Measurements from ENCODE around the gene SYT12. TPM values are rescaled to one million over a fixed set of nuclear protein-coding genes. Genes with fewer than 3 reads are reported as not detected.

The SYT12 gene
- total and polyA plus RNA-seq, 3 experiments from 2014 or later, result not detected

- CTCF ChIA-PET, result no interaction called here
- H3K27ac Mint-ChIP-seq, result no peak overlapping the region
- no peaks in the 10 kb centered on the region for H3K4me1 ChIP-seq (ENCODE audit: insufficient read depth, low read length)
- H3K27ac ChIP-seq (ENCODE audit: low read depth, low read length), result no peak overlapping the region
- peaks cover 0 to 1% (median 0%) of the 10 kb centered on the region in 5 donors for H3K9me3 Mint-ChIP-seq
- H3K9me3 ChIP-seq (ENCODE audit: low read length), result no peaks in the 10 kb centered on the region
- POLR2A ChIA-PET, result no interaction called here
- no peaks in the 10 kb centered on the region for H3K27me3 ChIP-seq (ENCODE audit: insufficient read depth, low read length, poor library complexity, severe bottlenecking)
- no peak for DNase-seq
- no peak overlapping the region for H3K4me3 Mint-ChIP-seq
- peaks cover 22 to 30% of the 10 kb centered on the region in 2 donors for H3K27me3 Mint-ChIP-seq
- H3K4me1 Mint-ChIP-seq, result no peaks in the 10 kb centered on the region
- H3K36me3 Mint-ChIP-seq, result no peaks in the 10 kb centered on the region
- H3K4me3 ChIP-seq (ENCODE audit: low read length), result no peak overlapping the region
- H3K36me3 ChIP-seq (ENCODE audit: insufficient read depth, low read length), result no peaks in the 10 kb centered on the region
Observed at GRCh38 chr11:67040147-67040546, 17.2 kb downstream of the SYT12 start.

- no peaks in the 10 kb centered on the region for H3K36me3 Mint-ChIP-seq
- POLR2A ChIA-PET, result no interaction called here
- peaks cover 20 to 26% of the 10 kb centered on the region in 2 donors for H3K27me3 Mint-ChIP-seq
Observed at GRCh38 chr11:67041602-67042001, 18.7 kb downstream of the SYT12 start.

GRCh38 chr11:67043572-67044349, 20.8 kb downstream of the SYT12 start:
- ChIA-PET POLR2A (no interaction called here), CTCF (no interaction called here)
- peaks cover 0 to 1% (median 0%) of the 10 kb centered on the region in 5 donors for H3K9me3 Mint-ChIP-seq
- no peaks in the 10 kb centered on the region for H3K27me3 ChIP-seq (ENCODE audit: insufficient read depth, low read length, poor library complexity, severe bottlenecking)
- H3K36me3 ChIP-seq (ENCODE audit: insufficient read depth, low read length), result no peaks in the 10 kb centered on the region
- no peak overlapping the region for H3K4me3 ChIP-seq (ENCODE audit: low read length)
- peaks cover 20 to 22% of the 10 kb centered on the region in 2 donors for H3K27me3 Mint-ChIP-seq
- H3K36me3 Mint-ChIP-seq, result no peaks in the 10 kb centered on the region
- H3K27ac ChIP-seq (ENCODE audit: low read depth, low read length), result no peak overlapping the region
- no peaks in the 10 kb centered on the region for H3K4me1 ChIP-seq (ENCODE audit: insufficient read depth, low read length)
- H3K27ac Mint-ChIP-seq, result peak overlapping the region in 1 of 8 donors; percentile 35
- DNase-seq, result no peak
- no peaks in the 10 kb centered on the region for H3K9me3 ChIP-seq (ENCODE audit: low read length)
- H3K4me1 Mint-ChIP-seq, result peaks cover 0 to 3% (median 0%) of the 10 kb centered on the region in 3 donors
- peak overlapping the region in 1 of 7 donors; percentile 15 for H3K4me3 Mint-ChIP-seq

More at GRCh38 chr11:67041602-67042001, 18.7 kb downstream of the SYT12 start:
- H3K4me1 ChIP-seq (ENCODE audit: insufficient read depth, low read length), result no peaks in the 10 kb centered on the region
- H3K9me3 ChIP-seq (ENCODE audit: low read length), result no peaks in the 10 kb centered on the region
- Mint-ChIP-seq H3K27ac (peak overlapping the region in 1 of 8 donors; percentile 84), H3K4me1 (peaks cover 0 to 1% (median 0%) of the 10 kb centered on the region in 3 donors), H3K4me3 (no peak overlapping the region), H3K9me3 (peaks cover 0 to 1% (median 0%) of the 10 kb centered on the region in 5 donors)
- CTCF ChIA-PET, result no interaction called here
- no peaks in the 10 kb centered on the region for H3K27me3 ChIP-seq (ENCODE audit: insufficient read depth, low read length, poor library complexity, severe bottlenecking)
- H3K36me3 ChIP-seq (ENCODE audit: insufficient read depth, low read length), result no peaks in the 10 kb centered on the region
- no peak for DNase-seq
- no peak overlapping the region for H3K4me3 ChIP-seq (ENCODE audit: low read length)
- H3K27ac ChIP-seq (ENCODE audit: low read depth, low read length), result no peak overlapping the region

- H3K9me3 Mint-ChIP-seq, result peaks cover 0 to 1% (median 0%) of the 10 kb centered on the region in 5 donors
- H3K36me3 Mint-ChIP-seq, result no peaks in the 10 kb centered on the region
- Histone ChIP-seq H3K9me3 (ENCODE audit: low read length) (no peaks in the 10 kb centered on the region), H3K27me3 (ENCODE audit: insufficient read depth, low read length, poor library complexity, severe bottlenecking) (no peaks in the 10 kb centered on the region), H3K27ac (ENCODE audit: low read depth, low read length) (no peak overlapping the region), H3K4me1 (ENCODE audit: insufficient read depth, low read length) (no peaks in the 10 kb centered on the region), H3K4me3 (ENCODE audit: low read length) (no peak overlapping the region), H3K36me3 (ENCODE audit: insufficient read depth, low read length) (no peaks in the 10 kb centered on the region)
- no peak for DNase-seq
- peaks cover 20 to 22% of the 10 kb centered on the region in 2 donors for H3K27me3 Mint-ChIP-seq
- CTCF ChIA-PET, result no interaction called here
- H3K4me1 Mint-ChIP-seq, result peaks cover 0 to 3% (median 0%) of the 10 kb centered on the region in 3 donors
- POLR2A ChIA-PET, result no interaction called here
- H3K27ac Mint-ChIP-seq, result no peak overlapping the region
- H3K4me3 Mint-ChIP-seq, result no peak overlapping the region
Observed at GRCh38 chr11:67044496-67044895, 21.6 kb downstream of the SYT12 start.

GRCh38 chr11:67045314-67045713, 22.4 kb downstream of the SYT12 start:
- H3K4me1 ChIP-seq (ENCODE audit: insufficient read depth, low read length), result no peaks in the 10 kb centered on the region
- no peak overlapping the region for H3K27ac ChIP-seq (ENCODE audit: low read depth, low read length)
- Mint-ChIP-seq H3K9me3 (peaks cover 0 to 1% (median 0%) of the 10 kb centered on the region in 5 donors), H3K4me3 (no peak overlapping the region), H3K4me1 (peaks cover 0 to 3% (median 0%) of the 10 kb centered on the region in 3 donors), H3K36me3 (no peaks in the 10 kb centered on the region), H3K27ac (no peak overlapping the region), H3K27me3 (peaks cover 14 to 20% of the 10 kb centered on the region in 2 donors)
- no peaks in the 10 kb centered on the region for H3K36me3 ChIP-seq (ENCODE audit: insufficient read depth, low read length)
- ChIA-PET POLR2A (no interaction called here), CTCF (no interaction called here)
- H3K9me3 ChIP-seq (ENCODE audit: low read length), result no peaks in the 10 kb centered on the region
- H3K27me3 ChIP-seq (ENCODE audit: insufficient read depth, low read length, poor library complexity, severe bottlenecking), result no peaks in the 10 kb centered on the region
- H3K4me3 ChIP-seq (ENCODE audit: low read length), result no peak overlapping the region
- no peak for DNase-seq

GRCh38 chr11:67048515-67049130, 25.7 kb downstream of the SYT12 start:
- H3K27me3 Mint-ChIP-seq, result peaks cover 2 to 8% of the 10 kb centered on the region in 2 donors
- no peaks in the 10 kb centered on the region for H3K36me3 Mint-ChIP-seq
- POLR2A ChIA-PET, result no interaction called here
- Histone ChIP-seq H3K9me3 (ENCODE audit: low read length) (no peaks in the 10 kb centered on the region), H3K4me3 (ENCODE audit: low read length) (no peak overlapping the region), H3K27me3 (ENCODE audit: insufficient read depth, low read length, poor library complexity, severe bottlenecking) (no peaks in the 10 kb centered on the region), H3K36me3 (ENCODE audit: insufficient read depth, low read length) (no peaks in the 10 kb centered on the region), H3K27ac (ENCODE audit: low read depth, low read length) (no peak overlapping the region), H3K4me1 (ENCODE audit: insufficient read depth, low read length) (no peaks in the 10 kb centered on the region)
- DNase-seq, result no peak
- no peaks in the 10 kb centered on the region for H3K9me3 Mint-ChIP-seq
- CTCF ChIA-PET, result no interaction called here
- no peak overlapping the region for H3K27ac Mint-ChIP-seq
- peaks cover 0 to 3% (median 0%) of the 10 kb centered on the region in 3 donors for H3K4me1 Mint-ChIP-seq
- H3K4me3 Mint-ChIP-seq, result no peak overlapping the region

GRCh38 chr11:67050139-67050538, 27.2 kb downstream of the SYT12 start:
- peaks cover 2 to 4% of the 10 kb centered on the region in 2 donors for H3K27me3 Mint-ChIP-seq
- H3K4me1 ChIP-seq (ENCODE audit: insufficient read depth, low read length), result no peaks in the 10 kb centered on the region
- H3K9me3 Mint-ChIP-seq, result no peaks in the 10 kb centered on the region
- H3K36me3 Mint-ChIP-seq, result no peaks in the 10 kb centered on the region
- H3K27ac Mint-ChIP-seq, result no peak overlapping the region
- ChIA-PET POLR2A (no interaction called here), CTCF (no interaction called here)
- H3K4me3 Mint-ChIP-seq, result no peak overlapping the region
- no peaks in the 10 kb centered on the region for H3K27me3 ChIP-seq (ENCODE audit: insufficient read depth, low read length, poor library complexity, severe bottlenecking)
- peaks cover 0 to 3% (median 2%) of the 10 kb centered on the region in 3 donors for H3K4me1 Mint-ChIP-seq
- DNase-seq, result no peak
- no peaks in the 10 kb centered on the region for H3K36me3 ChIP-seq (ENCODE audit: insufficient read depth, low read length)
- H3K9me3 ChIP-seq (ENCODE audit: low read length), result no peaks in the 10 kb centered on the region
- H3K4me3 ChIP-seq (ENCODE audit: low read length), result no peak overlapping the region
- no peak overlapping the region for H3K27ac ChIP-seq (ENCODE audit: low read depth, low read length)

- Mint-ChIP-seq H3K27ac (no peak overlapping the region), H3K4me3 (no peak overlapping the region)
- CTCF ChIA-PET, result no interaction called here
Observed at GRCh38 chr11:67051180-67051893, 28.4 kb downstream of the SYT12 start.

More at GRCh38 chr11:67051180-67051893, 28.4 kb downstream of the SYT12 start:
- Mint-ChIP-seq H3K27me3 (peaks cover 3 to 8% of the 10 kb centered on the region in 2 donors), H3K9me3 (no peaks in the 10 kb centered on the region), H3K36me3 (no peaks in the 10 kb centered on the region), H3K4me1 (peaks cover 7 to 12% (median 9%) of the 10 kb centered on the region in 3 donors)
- Histone ChIP-seq H3K4me3 (ENCODE audit: low read length) (no peak overlapping the region), H3K9me3 (ENCODE audit: low read length) (no peaks in the 10 kb centered on the region), H3K4me1 (ENCODE audit: insufficient read depth, low read length) (peaks cover 3% of the 10 kb centered on the region), H3K27ac (ENCODE audit: low read depth, low read length) (no peak overlapping the region), H3K36me3 (ENCODE audit: insufficient read depth, low read length) (no peaks in the 10 kb centered on the region), H3K27me3 (ENCODE audit: insufficient read depth, low read length, poor library complexity, severe bottlenecking) (no peaks in the 10 kb centered on the region)
- POLR2A ChIA-PET, result no interaction called here
- DNase-seq, result no peak

All from CD8-positive, alpha-beta memory T cell (primary cell).